ENCODE data around the gene ABCG1.

The ABCG1 gene

DNA sequence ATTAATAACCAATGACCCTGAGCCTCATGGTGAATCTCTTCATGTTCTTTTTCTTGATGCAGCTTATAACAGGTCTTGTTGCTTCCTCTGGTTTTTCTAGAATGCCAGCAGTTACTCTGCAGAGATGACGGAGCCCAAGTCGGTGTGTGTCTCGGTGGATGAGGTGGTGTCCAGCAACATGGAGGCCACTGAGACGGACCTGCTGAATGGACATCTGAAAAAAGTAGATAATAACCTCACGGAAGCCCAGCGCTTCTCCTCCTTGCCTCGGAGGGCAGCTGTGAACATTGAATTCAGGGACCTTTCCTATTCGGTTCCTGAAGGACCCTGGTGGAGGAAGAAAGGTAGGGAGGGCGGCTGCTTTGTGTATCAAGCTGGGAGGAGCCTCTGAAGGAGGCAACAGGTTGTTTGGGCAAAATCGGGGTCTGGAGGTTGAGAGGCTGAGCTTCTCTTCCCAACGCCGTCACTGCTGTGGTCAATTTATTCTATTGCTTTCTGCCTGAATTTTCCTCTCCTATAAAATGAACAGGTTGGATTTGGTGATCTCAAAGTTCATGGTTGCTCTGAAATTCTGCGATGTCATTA lies 6.7 kb downstream of the ABCG1 start:
- TF ChIP-seq GLIS3 (CRISPR knock-in tag; IDR thresholded peaks at IDR 0.05) (no peak), ZNF8 (CRISPR knock-in tag; IDR thresholded peaks at IDR 0.05) (no peak), TOX (CRISPR knock-in tag; IDR thresholded peaks at IDR 0.05; ENCODE audit: borderline replicate concordance) (no peak), RARB (CRISPR knock-in tag; IDR thresholded peaks at IDR 0.05) (no peak), BACH2 (CRISPR knock-in tag; IDR thresholded peaks at IDR 0.05; ENCODE audit: borderline replicate concordance) (no peak), ESRRG (CRISPR knock-in tag; IDR thresholded peaks at IDR 0.05) (no peak), ISL1 (CRISPR knock-in tag; IDR thresholded peaks at IDR 0.05) (no peak), ZNF70 (CRISPR knock-in tag; IDR thresholded peaks at IDR 0.05) (no peak), SNAI2 (CRISPR knock-in tag; IDR thresholded peaks at IDR 0.05) (no peak), CSDC2 (CRISPR knock-in tag; IDR thresholded peaks at IDR 0.05) (no peak), ZFP3 (CRISPR knock-in tag; IDR thresholded peaks at IDR 0.05) (no peak), ZNF565 (CRISPR knock-in tag; conservative IDR thresholded peaks at IDR 0.05; ENCODE audit: low read depth) (no peak), TCF4 (CRISPR knock-in tag; IDR thresholded peaks at IDR 0.05; ENCODE audit: borderline replicate concordance) (no peak)
- TF ChIP-seq, protein P1, sequence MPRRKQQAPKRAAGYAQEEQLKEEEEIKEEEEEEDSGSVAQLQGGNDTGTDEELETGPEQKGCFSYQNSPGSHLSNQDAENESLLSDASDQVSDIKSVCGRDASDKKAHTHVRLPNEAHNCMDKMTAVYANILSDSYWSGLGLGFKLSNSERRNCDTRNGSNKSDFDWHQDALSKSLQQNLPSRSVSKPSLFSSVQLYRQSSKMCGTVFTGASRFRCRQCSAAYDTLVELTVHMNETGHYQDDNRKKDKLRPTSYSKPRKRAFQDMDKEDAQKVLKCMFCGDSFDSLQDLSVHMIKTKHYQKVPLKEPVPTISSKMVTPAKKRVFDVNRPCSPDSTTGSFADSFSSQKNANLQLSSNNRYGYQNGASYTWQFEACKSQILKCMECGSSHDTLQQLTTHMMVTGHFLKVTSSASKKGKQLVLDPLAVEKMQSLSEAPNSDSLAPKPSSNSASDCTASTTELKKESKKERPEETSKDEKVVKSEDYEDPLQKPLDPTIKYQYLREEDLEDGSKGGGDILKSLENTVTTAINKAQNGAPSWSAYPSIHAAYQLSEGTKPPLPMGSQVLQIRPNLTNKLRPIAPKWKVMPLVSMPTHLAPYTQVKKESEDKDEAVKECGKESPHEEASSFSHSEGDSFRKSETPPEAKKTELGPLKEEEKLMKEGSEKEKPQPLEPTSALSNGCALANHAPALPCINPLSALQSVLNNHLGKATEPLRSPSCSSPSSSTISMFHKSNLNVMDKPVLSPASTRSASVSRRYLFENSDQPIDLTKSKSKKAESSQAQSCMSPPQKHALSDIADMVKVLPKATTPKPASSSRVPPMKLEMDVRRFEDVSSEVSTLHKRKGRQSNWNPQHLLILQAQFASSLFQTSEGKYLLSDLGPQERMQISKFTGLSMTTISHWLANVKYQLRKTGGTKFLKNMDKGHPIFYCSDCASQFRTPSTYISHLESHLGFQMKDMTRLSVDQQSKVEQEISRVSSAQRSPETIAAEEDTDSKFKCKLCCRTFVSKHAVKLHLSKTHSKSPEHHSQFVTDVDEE (CRISPR knock-in tag; IDR thresholded peaks at IDR 0.05): no peak
- TF ChIP-seq, protein P2, sequence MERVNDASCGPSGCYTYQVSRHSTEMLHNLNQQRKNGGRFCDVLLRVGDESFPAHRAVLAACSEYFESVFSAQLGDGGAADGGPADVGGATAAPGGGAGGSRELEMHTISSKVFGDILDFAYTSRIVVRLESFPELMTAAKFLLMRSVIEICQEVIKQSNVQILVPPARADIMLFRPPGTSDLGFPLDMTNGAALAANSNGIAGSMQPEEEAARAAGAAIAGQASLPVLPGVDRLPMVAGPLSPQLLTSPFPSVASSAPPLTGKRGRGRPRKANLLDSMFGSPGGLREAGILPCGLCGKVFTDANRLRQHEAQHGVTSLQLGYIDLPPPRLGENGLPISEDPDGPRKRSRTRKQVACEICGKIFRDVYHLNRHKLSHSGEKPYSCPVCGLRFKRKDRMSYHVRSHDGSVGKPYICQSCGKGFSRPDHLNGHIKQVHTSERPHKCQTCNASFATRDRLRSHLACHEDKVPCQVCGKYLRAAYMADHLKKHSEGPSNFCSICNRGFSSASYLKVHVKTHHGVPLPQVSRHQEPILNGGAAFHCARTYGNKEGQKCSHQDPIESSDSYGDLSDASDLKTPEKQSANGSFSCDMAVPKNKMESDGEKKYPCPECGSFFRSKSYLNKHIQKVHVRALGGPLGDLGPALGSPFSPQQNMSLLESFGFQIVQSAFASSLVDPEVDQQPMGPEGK (CRISPR knock-in tag; IDR thresholded peaks at IDR 0.05; ENCODE audit: borderline replicate concordance): no peak
- TF ChIP-seq, protein P3, sequence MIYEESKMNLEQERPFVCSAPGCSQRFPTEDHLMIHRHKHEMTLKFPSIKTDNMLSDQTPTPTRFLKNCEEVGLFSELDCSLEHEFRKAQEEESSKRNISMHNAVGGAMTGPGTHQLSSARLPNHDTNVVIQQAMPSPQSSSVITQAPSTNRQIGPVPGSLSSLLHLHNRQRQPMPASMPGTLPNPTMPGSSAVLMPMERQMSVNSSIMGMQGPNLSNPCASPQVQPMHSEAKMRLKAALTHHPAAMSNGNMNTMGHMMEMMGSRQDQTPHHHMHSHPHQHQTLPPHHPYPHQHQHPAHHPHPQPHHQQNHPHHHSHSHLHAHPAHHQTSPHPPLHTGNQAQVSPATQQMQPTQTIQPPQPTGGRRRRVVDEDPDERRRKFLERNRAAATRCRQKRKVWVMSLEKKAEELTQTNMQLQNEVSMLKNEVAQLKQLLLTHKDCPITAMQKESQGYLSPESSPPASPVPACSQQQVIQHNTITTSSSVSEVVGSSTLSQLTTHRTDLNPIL (CRISPR knock-in tag; IDR thresholded peaks at IDR 0.05; ENCODE audit: low read depth): no peak
- TF ChIP-seq, protein P4, sequence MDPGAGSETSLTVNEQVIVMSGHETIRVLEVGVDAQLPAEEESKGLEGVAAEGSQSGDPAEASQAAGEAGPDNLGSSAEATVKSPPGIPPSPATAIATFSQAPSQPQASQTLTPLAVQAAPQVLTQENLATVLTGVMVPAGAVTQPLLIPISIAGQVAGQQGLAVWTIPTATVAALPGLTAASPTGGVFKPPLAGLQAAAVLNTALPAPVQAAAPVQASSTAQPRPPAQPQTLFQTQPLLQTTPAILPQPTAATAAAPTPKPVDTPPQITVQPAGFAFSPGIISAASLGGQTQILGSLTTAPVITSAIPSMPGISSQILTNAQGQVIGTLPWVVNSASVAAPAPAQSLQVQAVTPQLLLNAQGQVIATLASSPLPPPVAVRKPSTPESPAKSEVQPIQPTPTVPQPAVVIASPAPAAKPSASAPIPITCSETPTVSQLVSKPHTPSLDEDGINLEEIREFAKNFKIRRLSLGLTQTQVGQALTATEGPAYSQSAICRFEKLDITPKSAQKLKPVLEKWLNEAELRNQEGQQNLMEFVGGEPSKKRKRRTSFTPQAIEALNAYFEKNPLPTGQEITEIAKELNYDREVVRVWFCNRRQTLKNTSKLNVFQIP (CRISPR knock-in tag; IDR thresholded peaks at IDR 0.05; ENCODE audit: borderline replicate concordance, low read depth): no peak
- ATAC-seq: no peak

DNA sequence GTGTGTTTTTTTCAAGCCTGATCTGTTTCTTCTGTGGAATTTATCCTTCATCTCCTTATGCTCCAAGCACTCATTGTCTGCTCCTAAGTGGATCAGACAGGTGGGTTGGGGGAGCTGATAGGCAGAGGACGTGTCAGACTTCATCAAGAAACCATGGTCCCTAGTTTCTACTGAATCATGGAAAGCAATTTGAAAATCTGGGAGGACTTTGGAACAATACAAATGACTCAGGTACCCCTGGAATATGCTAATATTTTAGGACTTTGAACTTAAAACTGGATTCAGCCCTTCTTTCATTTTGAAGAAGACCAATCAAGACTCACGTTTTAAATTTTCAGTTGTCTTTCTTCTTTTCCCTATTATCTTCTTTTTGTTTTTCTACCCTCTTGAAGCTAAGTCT lies 7.7 kb downstream of the ABCG1 start:
- TF ChIP-seq ZC3H10 (CRISPR knock-in tag; IDR thresholded peaks at IDR 0.05): no peak
- TF ChIP-seq ESRRG (CRISPR knock-in tag; IDR thresholded peaks at IDR 0.05): no peak
- TF ChIP-seq, protein P2 (CRISPR knock-in tag; IDR thresholded peaks at IDR 0.05; ENCODE audit: borderline replicate concordance): no peak
- TF ChIP-seq GLIS3 (CRISPR knock-in tag; IDR thresholded peaks at IDR 0.05): no peak
- TF ChIP-seq, protein P5, sequence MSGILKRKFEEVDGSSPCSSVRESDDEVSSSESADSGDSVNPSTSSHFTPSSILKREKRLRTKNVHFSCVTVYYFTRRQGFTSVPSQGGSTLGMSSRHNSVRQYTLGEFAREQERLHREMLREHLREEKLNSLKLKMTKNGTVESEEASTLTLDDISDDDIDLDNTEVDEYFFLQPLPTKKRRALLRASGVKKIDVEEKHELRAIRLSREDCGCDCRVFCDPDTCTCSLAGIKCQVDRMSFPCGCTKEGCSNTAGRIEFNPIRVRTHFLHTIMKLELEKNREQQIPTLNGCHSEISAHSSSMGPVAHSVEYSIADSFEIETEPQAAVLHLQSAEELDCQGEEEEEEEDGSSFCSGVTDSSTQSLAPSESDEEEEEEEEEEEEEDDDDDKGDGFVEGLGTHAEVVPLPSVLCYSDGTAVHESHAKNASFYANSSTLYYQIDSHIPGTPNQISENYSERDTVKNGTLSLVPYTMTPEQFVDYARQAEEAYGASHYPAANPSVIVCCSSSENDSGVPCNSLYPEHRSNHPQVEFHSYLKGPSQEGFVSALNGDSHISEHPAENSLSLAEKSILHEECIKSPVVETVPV (CRISPR knock-in tag; IDR thresholded peaks at IDR 0.05): no peak
- no peak for TF ChIP-seq TOX (CRISPR knock-in tag; IDR thresholded peaks at IDR 0.05; ENCODE audit: borderline replicate concordance)
- TF ChIP-seq ZFP3 (CRISPR knock-in tag; IDR thresholded peaks at IDR 0.05): no peak
- TF ChIP-seq RARB (CRISPR knock-in tag; IDR thresholded peaks at IDR 0.05): no peak
- TF ChIP-seq ISL1 (CRISPR knock-in tag; IDR thresholded peaks at IDR 0.05): no peak
- TF ChIP-seq, protein P1 (CRISPR knock-in tag; IDR thresholded peaks at IDR 0.05): no peak
- no peak for TF ChIP-seq OSR1 (CRISPR knock-in tag; IDR thresholded peaks at IDR 0.05)
- no peak for TF ChIP-seq ZNF70 (CRISPR knock-in tag; IDR thresholded peaks at IDR 0.05)
- no peak for ATAC-seq

All from SK-N-SH treated with all-trans-retinoic acid at 6 μM for 48 hours (cell line).